ENCODE results near the gene KDSR. TPM values are rescaled to one million over a fixed set of nuclear protein-coding genes. Genes with fewer than 3 reads are reported as not detected.

Gene KDSR
- total RNA-seq, 2 experiments from 2014 or later, result 48.1 to 50.1 TPM

GRCh38 chr18:63315131-63315662 is 51.8 kb downstream of the KDSR start:
- POLR2A ChIA-PET, result interaction anchor here (0.7 to 2.7 kb wide), 10 partner anchors 13 to 195 kb away, joined by 3 to 43 read pairs (median 4); no protein-coding TSS in a partner anchor
- Mint-ChIP-seq H3K4me3 (peak overlapping the region; percentile 93), H3K27me3 (no peaks in the 10 kb centered on the region), H3K27ac (peak overlapping the region; percentile 58), H3K9me3 (no peaks in the 10 kb centered on the region), H3K36me3 (peaks cover 63% of the 10 kb centered on the region), H3K4me1 (peaks cover 45% of the 10 kb centered on the region)
- DNase-seq (no peak), ATAC-seq (ENCODE audit: low read depth) (no peak)

- H3K27ac Mint-ChIP-seq, result no peak overlapping the region
Measured at GRCh38 chr18:63314062-63314790, 52.8 kb downstream of the KDSR start.

GRCh38 chr18:63313396-63313917 is 53.5 kb downstream of the KDSR start:
- POLR2A ChIA-PET, result interaction anchor here (2.0 to 2.7 kb wide), 2 partner anchors 106 to 118 kb away, joined by 5 to 43 read pairs; no protein-coding TSS in a partner anchor
- Mint-ChIP-seq H3K4me1 (peaks cover 57% of the 10 kb centered on the region), H3K27ac (no peak overlapping the region), H3K4me3 (peak overlapping the region; percentile 93), H3K9me3 (no peaks in the 10 kb centered on the region), H3K27me3 (no peaks in the 10 kb centered on the region), H3K36me3 (peaks cover 66% of the 10 kb centered on the region)
- DNase-seq (no peak), ATAC-seq (ENCODE audit: low read depth) (no peak)

More at GRCh38 chr18:63314062-63314790, 52.8 kb downstream of the KDSR start:
- H3K4me3 Mint-ChIP-seq, result peak overlapping the region; percentile 93
- peaks cover 52% of the 10 kb centered on the region for H3K4me1 Mint-ChIP-seq
- H3K36me3 Mint-ChIP-seq, result peaks cover 68% of the 10 kb centered on the region
- no peaks in the 10 kb centered on the region for H3K9me3 Mint-ChIP-seq
- POLR2A ChIA-PET, result interaction anchor here (0.7 to 2.7 kb wide), 7 partner anchors 12 to 193 kb away, joined by 3 to 43 read pairs (median 5); no protein-coding TSS in a partner anchor
- DNase-seq (no peak), ATAC-seq (ENCODE audit: low read depth) (no peak)
- H3K27me3 Mint-ChIP-seq, result no peaks in the 10 kb centered on the region

- Mint-ChIP-seq H3K4me1 (peaks cover 62% of the 10 kb centered on the region), H3K27ac (no peak overlapping the region), H3K9me3 (no peaks in the 10 kb centered on the region), H3K36me3 (peaks cover 64% of the 10 kb centered on the region), H3K27me3 (no peaks in the 10 kb centered on the region), H3K4me3 (peak overlapping the region; percentile 93)
- POLR2A ChIA-PET, result no interaction called here
- DNase-seq, result no peak
- ATAC-seq (ENCODE audit: low read depth), result no peak
Measured at GRCh38 chr18:63312737-63313395, 54.1 kb downstream of the KDSR start.

GRCh38 chr18:63312019-63312409 is 55.0 kb downstream of the KDSR start:
- no peak overlapping the region for H3K27ac Mint-ChIP-seq
- peaks cover 66% of the 10 kb centered on the region for H3K4me1 Mint-ChIP-seq
- DNase-seq, result no peak
- peak overlapping the region; percentile 93 for H3K4me3 Mint-ChIP-seq
- peaks cover 58% of the 10 kb centered on the region for H3K36me3 Mint-ChIP-seq
- POLR2A ChIA-PET, result interaction anchor here (0.9 to 1.8 kb wide), 3 partner anchors 11 to 102 kb away, joined by 3 to 7 read pairs (median 4); no protein-coding TSS in a partner anchor
- no peaks in the 10 kb centered on the region for H3K9me3 Mint-ChIP-seq
- no peaks in the 10 kb centered on the region for H3K27me3 Mint-ChIP-seq
- no peak for ATAC-seq (ENCODE audit: low read depth)

- DNase-seq, result no peak
- ATAC-seq (ENCODE audit: low read depth), result no peak
- Mint-ChIP-seq H3K4me1 (peaks cover 72% of the 10 kb centered on the region), H3K27me3 (no peaks in the 10 kb centered on the region), H3K27ac (no peak overlapping the region), H3K36me3 (peaks cover 58% of the 10 kb centered on the region), H3K9me3 (no peaks in the 10 kb centered on the region), H3K4me3 (peak overlapping the region; percentile 93)
- POLR2A ChIA-PET, result interaction anchor here (0.5 to 1.8 kb wide), 8 partner anchors 10 to 109 kb away, joined by 3 to 7 read pairs (median 4); no protein-coding TSS in a partner anchor
Measured at GRCh38 chr18:63311118-63312018, 55.6 kb downstream of the KDSR start.

- Mint-ChIP-seq H3K27ac (peak overlapping the region; percentile 76), H3K4me3 (peak overlapping the region; percentile 45), H3K27me3 (no peaks in the 10 kb centered on the region), H3K36me3 (peaks cover 54% of the 10 kb centered on the region), H3K4me1 (peaks cover 76% of the 10 kb centered on the region), H3K9me3 (no peaks in the 10 kb centered on the region)
- DNase-seq, result no peak
- ATAC-seq (ENCODE audit: low read depth), result peak; percentile 71
- POLR2A ChIA-PET, result no interaction called here
Measured at GRCh38 chr18:63309422-63309821, 57.6 kb downstream of the KDSR start.

- peaks cover 74% of the 10 kb centered on the region for H3K4me1 Mint-ChIP-seq
- DNase-seq (no peak), ATAC-seq (ENCODE audit: low read depth) (no peak)
- H3K27me3 Mint-ChIP-seq, result no peaks in the 10 kb centered on the region
- no peaks in the 10 kb centered on the region for H3K9me3 Mint-ChIP-seq
- H3K4me3 Mint-ChIP-seq, result peak overlapping the region; percentile 8
- POLR2A ChIA-PET, result interaction anchor here (0.6 to 1.2 kb wide), 2 partner anchors 10 to 102 kb away, joined by 3 read pairs; no protein-coding TSS in a partner anchor
- H3K27ac Mint-ChIP-seq, result no peak overlapping the region
- H3K36me3 Mint-ChIP-seq, result peaks cover 44% of the 10 kb centered on the region
Measured at GRCh38 chr18:63307551-63308200, 59.3 kb downstream of the KDSR start.

- POLR2A ChIA-PET, result interaction anchor here (0.6 to 0.7 kb wide), 2 partner anchors 10 to 101 kb away, joined by 3 to 4 read pairs; no protein-coding TSS in a partner anchor
- peaks cover 74% of the 10 kb centered on the region for H3K4me1 Mint-ChIP-seq
- H3K36me3 Mint-ChIP-seq, result peaks cover 44% of the 10 kb centered on the region
- no peaks in the 10 kb centered on the region for H3K27me3 Mint-ChIP-seq
- H3K9me3 Mint-ChIP-seq, result no peaks in the 10 kb centered on the region
- H3K4me3 Mint-ChIP-seq, result no peak overlapping the region
- ATAC-seq (ENCODE audit: low read depth) (no peak), DNase-seq (no peak)
- H3K27ac Mint-ChIP-seq, result no peak overlapping the region
Measured at GRCh38 chr18:63306819-63307550, 60.0 kb downstream of the KDSR start.

GRCh38 chr18:63306249-63306648 is 60.8 kb downstream of the KDSR start:
- no peaks in the 10 kb centered on the region for H3K27me3 Mint-ChIP-seq
- peaks cover 46% of the 10 kb centered on the region for H3K36me3 Mint-ChIP-seq
- DNase-seq (no peak), ATAC-seq (ENCODE audit: low read depth) (no peak)
- POLR2A ChIA-PET, result no interaction called here
- H3K4me3 Mint-ChIP-seq, result no peak overlapping the region
- no peaks in the 10 kb centered on the region for H3K9me3 Mint-ChIP-seq
- H3K27ac Mint-ChIP-seq, result peak overlapping the region; percentile 36
- peaks cover 74% of the 10 kb centered on the region for H3K4me1 Mint-ChIP-seq

GRCh38 chr18:63303547-63303946 is 63.5 kb downstream of the KDSR start:
- POLR2A ChIA-PET, result no interaction called here
- ATAC-seq (ENCODE audit: low read depth), result no peak
- H3K4me3 Mint-ChIP-seq, result peak overlapping the region; percentile 53
- peaks cover 56% of the 10 kb centered on the region for H3K36me3 Mint-ChIP-seq
- H3K9me3 Mint-ChIP-seq, result no peaks in the 10 kb centered on the region
- H3K27ac Mint-ChIP-seq, result peak overlapping the region; percentile 5
- no peaks in the 10 kb centered on the region for H3K27me3 Mint-ChIP-seq
- peaks cover 80% of the 10 kb centered on the region for H3K4me1 Mint-ChIP-seq
- DNase-seq, result no peak

All from activated naive CD8-positive, alpha-beta T cell treated with anti-CD3 and anti-CD28 coated beads, Interleukin-2, amount 10 ng/mL, durations not matched to agents 7 days and 5 days (primary cell).